ENCODE data around the gene DAPK1. TPM values are rescaled to one million over a fixed set of nuclear protein-coding genes. Genes with fewer than 3 reads are reported as not detected.

The DAPK1 gene
- total and polyA plus RNA-seq, 2 donors (not counting 1 experiment from before 2014, with no cell fraction given): 1.7 to 2.8 TPM

GRCh38 chr9:87475463-87475862, 22.2 kb upstream of the DAPK1 start:
- Histone ChIP-seq H3K9ac (ENCODE audit: low read length) (no peak overlapping the region), H3K4me2 (replicated peaks; ENCODE audit: low read depth, low read length, poor library complexity, severe bottlenecking) (no peak overlapping the region), H3K4me3 (ENCODE audit: control extremely low read depth in 1 of 5, extremely low read depth in 1 of 5, insufficient read depth in 1 of 5, low read depth in 2 of 5, low read length in 4 of 5) (no peak overlapping the region), H3K79me2 (ENCODE audit: control insufficient read depth, insufficient read depth, low read length) (no peaks in the 10 kb centered on the region), H3K4me1 (ENCODE audit: control insufficient read depth in 2 of 2, insufficient read depth in 2 of 2, low read length in 2 of 2) (peaks cover 5 to 7% of the 10 kb centered on the region in 2 donors), H3K9me3 (ENCODE audit: control extremely low read depth in 1 of 3, control insufficient read depth in 2 of 3, insufficient read depth in 1 of 3, low read length in 2 of 3) (no peaks in the 10 kb centered on the region), H3K27ac (ENCODE audit: low read length in 2 of 2) (no peak overlapping the region), H4K20me1 (ENCODE audit: control insufficient read depth, insufficient read depth, low read length, poor library complexity, severe bottlenecking) (no peaks in the 10 kb centered on the region), H3K36me3 (replicated peaks in 1 of 2; ENCODE audit: control extremely low read depth in 1 of 2, control insufficient read depth in 1 of 2, extremely low read depth in 1 of 2, insufficient read depth in 2 of 2, low read length in 1 of 2) (no peaks in the 10 kb centered on the region), H3K27me3 (replicated peaks in 1 of 4; ENCODE audit: control extremely low read depth in 1 of 4, control insufficient read depth in 3 of 4, insufficient read depth in 4 of 4, low read length in 3 of 4) (no peaks in the 10 kb centered on the region), H2AFZ (ENCODE audit: insufficient read depth, low read depth, low read length, poor library complexity, severe bottlenecking) (no peak overlapping the region)
- WGBS (ENCODE audit: insufficient coverage): no CpG with 5 or more reads among the region's 2 CpGs
- no peak for TF ChIP-seq EZH2 (IDR thresholded peaks at IDR 0.05; ENCODE audit: borderline replicate concordance, insufficient read depth, low read depth, low read length, poor library complexity, severe bottlenecking)
- TF ChIP-seq CTCF (IDR thresholded peaks at IDR 0.05): no peak
- Mint-ChIP-seq H3K4me1 (peaks cover 7% of the 10 kb centered on the region), H3K27ac (no peak overlapping the region), H3K4me3 (no peak overlapping the region), H3K27me3 (no peaks in the 10 kb centered on the region), H3K9me3 (ENCODE audit: insufficient read depth) (no peaks in the 10 kb centered on the region)
- intact Hi-C loops (cut with micrococcal nuclease): no loop called here
- ChIA-PET POLR2A (no interaction called here), CTCF (no interaction called here)
- ATAC-seq (ENCODE audit: low read depth) (no peak), DNase-seq (no peak)

- ChIA-PET POLR2A (no interaction called here), CTCF (interaction anchor here (0.6 kb wide), 1 partner anchor 12 kb away, joined by 3 read pairs; no protein-coding TSS in a partner anchor)
- ATAC-seq (ENCODE audit: low read depth) (no peak), DNase-seq (no peak)
- 93% methylated on average over 7 of the region's 7 CpGs for WGBS (ENCODE audit: insufficient coverage)
- TF ChIP-seq CTCF (IDR thresholded peaks at IDR 0.05) (no peak), EZH2 (IDR thresholded peaks at IDR 0.05; ENCODE audit: borderline replicate concordance, insufficient read depth, low read depth, low read length, poor library complexity, severe bottlenecking) (no peak)
- Histone ChIP-seq H3K4me2 (replicated peaks; ENCODE audit: low read depth, low read length, poor library complexity, severe bottlenecking) (no peak overlapping the region), H3K4me1 (ENCODE audit: control insufficient read depth in 2 of 2, insufficient read depth in 2 of 2, low read length in 2 of 2) (peaks cover 5 to 7% of the 10 kb centered on the region in 2 donors), H3K27me3 (replicated peaks in 1 of 4; ENCODE audit: control extremely low read depth in 1 of 4, control insufficient read depth in 3 of 4, insufficient read depth in 4 of 4, low read length in 3 of 4) (no peaks in the 10 kb centered on the region), H3K4me3 (ENCODE audit: control extremely low read depth in 1 of 5, extremely low read depth in 1 of 5, insufficient read depth in 1 of 5, low read depth in 2 of 5, low read length in 4 of 5) (no peak overlapping the region), H3K79me2 (ENCODE audit: control insufficient read depth, insufficient read depth, low read length) (no peaks in the 10 kb centered on the region), H3K36me3 (replicated peaks in 1 of 2; ENCODE audit: control extremely low read depth in 1 of 2, control insufficient read depth in 1 of 2, extremely low read depth in 1 of 2, insufficient read depth in 2 of 2, low read length in 1 of 2) (no peaks in the 10 kb centered on the region), H2AFZ (ENCODE audit: insufficient read depth, low read depth, low read length, poor library complexity, severe bottlenecking) (no peak overlapping the region), H3K9me3 (ENCODE audit: control extremely low read depth in 1 of 3, control insufficient read depth in 2 of 3, insufficient read depth in 1 of 3, low read length in 2 of 3) (no peaks in the 10 kb centered on the region), H3K9ac (ENCODE audit: low read length) (no peak overlapping the region), H3K27ac (ENCODE audit: low read length in 2 of 2) (no peak overlapping the region), H4K20me1 (ENCODE audit: control insufficient read depth, insufficient read depth, low read length, poor library complexity, severe bottlenecking) (no peaks in the 10 kb centered on the region)
- no peak overlapping the region for H3K27ac Mint-ChIP-seq
- no peaks in the 10 kb centered on the region for H3K27me3 Mint-ChIP-seq
- H3K9me3 Mint-ChIP-seq (ENCODE audit: insufficient read depth): no peaks in the 10 kb centered on the region
- H3K4me3 Mint-ChIP-seq: no peak overlapping the region
- peaks cover 7% of the 10 kb centered on the region for H3K4me1 Mint-ChIP-seq
- intact Hi-C loops (cut with micrococcal nuclease): no loop called here
Measured at GRCh38 chr9:87478226-87478992, 19.3 kb upstream of the DAPK1 start.
